ENCODE results near the gene CD1B. TPM values are rescaled to one million over a fixed set of nuclear protein-coding genes. Genes with fewer than 3 reads are reported as not detected.

CD1B gene
- total RNA-seq, 4 donors from 2014 or later = 1.9 TPM; not detected in 3

- no peak for TF ChIP-seq CTCF (IDR thresholded peaks at IDR 0.05; ENCODE audit: low read depth)
These were observed 7.5 kb downstream of the CD1B start for GRCh38 chr1:158323866-158324265.

DNA sequence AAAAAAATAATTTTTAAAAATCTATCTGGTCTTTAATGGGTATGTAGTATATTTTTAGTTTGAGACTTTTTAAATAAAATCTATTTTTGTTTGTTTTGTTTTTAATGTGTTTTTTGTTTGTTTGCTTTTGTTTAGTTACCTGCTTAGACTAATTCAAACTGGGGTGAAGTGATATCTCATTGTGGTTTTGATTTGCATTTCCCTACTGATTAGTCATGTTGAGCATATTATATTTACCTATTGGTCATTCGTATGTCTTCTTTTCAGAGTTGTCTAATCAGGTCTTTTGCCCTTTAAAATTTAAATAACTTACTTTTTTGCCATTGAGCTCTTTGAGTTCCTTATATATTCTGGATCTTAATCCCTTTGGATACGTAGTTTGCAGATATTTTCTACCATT lies 20.3 kb downstream of the CD1B start:
- no peak for TF ChIP-seq CTCF (IDR thresholded peaks at IDR 0.05; ENCODE audit: low read depth)

- TF ChIP-seq CTCF (IDR thresholded peaks at IDR 0.05; ENCODE audit: low read depth) = no peak
These were observed 20.7 kb downstream of the CD1B start for GRCh38 chr1:158310623-158311022.

- TF ChIP-seq CTCF (IDR thresholded peaks at IDR 0.05; ENCODE audit: low read depth) = no peak
These were observed 35.5 kb downstream of the CD1B start for GRCh38 chr1:158295791-158296190.

GRCh38 chr1:158290321-158290844 lies 40.9 kb downstream of the CD1B start:
- TF ChIP-seq CTCF (IDR thresholded peaks at IDR 0.05; ENCODE audit: low read depth) = no peak

DNA sequence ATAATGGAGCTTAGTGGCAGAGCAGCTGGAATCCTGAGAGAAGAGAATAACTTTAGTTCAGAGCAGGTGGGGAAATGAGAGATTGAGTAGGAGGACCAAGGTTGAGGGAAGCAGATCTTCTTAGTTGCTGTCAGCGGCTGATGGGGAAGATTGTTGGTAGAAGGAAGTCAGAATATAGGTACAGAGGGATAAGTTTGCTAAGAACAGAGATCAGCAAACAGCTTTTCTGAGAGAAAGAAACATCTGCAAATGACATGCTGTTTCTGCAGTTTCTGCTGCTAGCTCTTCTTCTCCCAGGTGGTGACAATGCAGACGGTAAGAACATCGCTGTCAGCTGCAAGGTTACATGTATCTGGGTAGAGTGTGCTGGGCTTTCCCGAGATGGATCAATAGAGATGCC lies 41.5 kb downstream of the CD1B start, which contains the start of gene CD1C:
TSS of gene CD1C (plus strand) at position 113 of the 400 bp plus-strand sequence. CDS start at position 255, 142 bp downstream.
- TF ChIP-seq CTCF (IDR thresholded peaks at IDR 0.05; ENCODE audit: low read depth) = no peak

- TF ChIP-seq CTCF (IDR thresholded peaks at IDR 0.05; ENCODE audit: low read depth) = no peak
These were observed 44.4 kb downstream of the CD1B start for GRCh38 chr1:158286941-158287346.

Data from subcutaneous adipose tissue (tissue), 4 donors.